Stimulated activated CD8-positive, alpha-beta memory T cell treated with anti-CD3 and anti-CD28 coated beads, Interleukin-4, amount 100 ng/mL, for 48 hours (primary cell): ENCODE data around the gene RNF213.
A peak's percentile ranks its signal among the peaks of the same experiment; 100 is the strongest.

ENCODE experiments used
- DNase-seq: peaks from one replicate; pipeline ENCODE4 v3.0.0-alpha.2; 2020

RNF213 gene

DNA sequence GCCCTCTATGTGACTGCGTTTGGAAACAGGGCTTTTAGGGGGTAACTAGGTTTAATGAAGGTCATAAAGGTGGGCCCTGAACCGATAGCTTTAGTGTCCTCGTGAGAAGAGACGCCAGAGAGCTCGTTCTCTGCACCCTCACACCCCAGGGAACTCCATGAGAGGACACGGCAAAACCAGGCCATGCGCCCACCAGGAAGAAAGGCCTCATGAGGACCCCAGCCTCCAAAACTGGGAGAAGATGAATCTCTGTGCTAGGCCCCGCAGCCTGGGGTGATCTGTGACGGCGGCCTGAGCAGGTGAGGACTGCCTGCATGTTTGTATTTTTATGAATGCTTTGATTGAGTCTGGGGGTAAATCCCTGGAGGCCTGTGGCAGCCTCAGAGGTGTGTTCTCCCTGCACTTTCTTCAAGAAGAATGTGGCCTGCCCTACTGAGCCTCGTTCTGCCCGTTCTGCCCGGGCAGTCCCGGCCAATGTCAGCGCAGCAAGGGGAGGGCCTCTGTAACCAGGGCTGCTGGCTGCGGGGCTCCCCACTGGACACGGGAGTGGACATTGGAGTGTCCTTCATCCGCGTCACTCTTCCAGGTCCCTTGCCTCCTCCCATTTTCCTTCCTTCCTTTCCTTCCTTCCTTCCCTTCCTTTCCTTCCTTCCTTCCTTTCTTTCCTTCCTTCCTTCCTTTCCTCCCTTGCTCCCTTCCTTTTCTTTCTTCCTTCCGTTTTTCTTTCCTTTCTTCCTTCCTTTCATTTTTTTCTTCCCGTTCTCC, 6.8 kb upstream of the RNF213 start:
- no peak for DNase-seq

DNA sequence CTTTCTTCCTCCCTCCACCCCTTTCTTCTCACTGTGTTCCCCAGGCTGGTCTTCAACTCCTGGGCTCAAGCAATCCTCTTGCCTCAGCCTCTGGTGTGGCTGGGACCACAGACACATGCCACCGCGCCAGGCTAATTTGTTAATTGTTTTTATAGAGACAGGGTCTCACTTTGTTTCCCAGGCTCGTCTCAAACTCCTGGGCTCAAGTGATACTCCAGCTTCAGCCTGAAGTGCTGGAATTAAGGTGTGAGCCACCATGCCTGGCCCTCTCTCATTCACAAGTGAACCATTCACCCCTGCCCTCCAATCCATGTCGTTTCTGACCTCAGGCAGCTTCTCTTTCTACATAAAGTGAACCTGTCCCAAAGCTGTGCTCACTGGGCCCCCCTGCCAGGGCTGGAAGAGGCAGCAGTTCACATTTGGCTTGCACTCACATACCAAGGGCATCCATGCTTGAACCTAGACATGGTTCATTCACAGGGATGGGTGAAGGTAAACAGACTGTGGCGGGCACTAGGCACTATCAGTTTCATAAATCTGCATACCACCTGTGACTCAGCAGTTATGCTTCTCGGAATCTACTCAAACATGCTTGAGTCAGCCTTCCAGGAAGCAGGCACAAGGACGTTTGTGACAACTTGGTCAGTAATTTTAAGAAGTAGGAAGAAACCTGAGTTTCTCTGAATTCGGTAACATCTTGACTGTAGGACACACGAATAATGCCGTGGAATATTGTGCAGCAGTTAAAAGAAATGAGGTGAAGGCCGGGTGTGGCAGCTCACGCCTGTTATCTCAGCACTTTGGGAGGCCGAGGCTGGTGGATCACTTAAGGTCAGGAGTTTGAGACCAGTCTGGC, 6.0 kb upstream of the RNF213 start:
- DNase-seq, result peak; percentile 70

GRCh38 chr17:80256034-80256350, 4.7 kb upstream of the RNF213 start:
- DNase-seq, result no peak

- no peak for DNase-seq
Measured at GRCh38 chr17:80257716-80258213, 2.9 kb upstream of the RNF213 start.

- peak; percentile 55 for DNase-seq
Measured at GRCh38 chr17:80258296-80258695, 2.4 kb upstream of the RNF213 start.

GRCh38 chr17:80259457-80260068, 1.1 kb upstream of the RNF213 start:
- DNase-seq, result no peak

GRCh38 chr17:80260069-80260535, 550 bp upstream of the RNF213 start:
- peak; percentile 81 for DNase-seq

GRCh38 chr17:80261159-80261894, 675 bp downstream of the RNF213 start:
- DNase-seq, result peak; percentile 76

- DNase-seq, result no peak
Measured at GRCh38 chr17:80261895-80262279, 1.2 kb downstream of the RNF213 start.

DNA sequence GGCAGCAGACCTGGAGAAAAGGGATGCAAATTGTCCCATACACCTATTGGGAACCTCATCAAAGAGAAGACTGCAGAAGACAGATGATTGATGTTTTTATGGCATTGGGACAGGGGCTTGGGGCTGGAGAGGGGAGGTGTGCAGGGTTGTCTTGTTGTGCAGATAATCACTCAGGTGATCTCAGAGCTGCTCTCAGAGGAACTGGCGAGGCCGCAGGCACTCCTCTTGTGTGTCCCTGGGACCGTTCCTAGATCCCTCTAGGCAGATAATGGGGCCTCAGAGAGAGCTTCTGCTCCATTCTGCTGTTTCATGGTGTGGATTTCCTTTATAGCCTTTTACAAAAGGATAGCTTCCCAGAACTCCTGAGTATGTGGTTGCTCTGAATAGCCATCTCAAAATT, 1.6 kb downstream of the RNF213 start:
- no peak for DNase-seq

DNA sequence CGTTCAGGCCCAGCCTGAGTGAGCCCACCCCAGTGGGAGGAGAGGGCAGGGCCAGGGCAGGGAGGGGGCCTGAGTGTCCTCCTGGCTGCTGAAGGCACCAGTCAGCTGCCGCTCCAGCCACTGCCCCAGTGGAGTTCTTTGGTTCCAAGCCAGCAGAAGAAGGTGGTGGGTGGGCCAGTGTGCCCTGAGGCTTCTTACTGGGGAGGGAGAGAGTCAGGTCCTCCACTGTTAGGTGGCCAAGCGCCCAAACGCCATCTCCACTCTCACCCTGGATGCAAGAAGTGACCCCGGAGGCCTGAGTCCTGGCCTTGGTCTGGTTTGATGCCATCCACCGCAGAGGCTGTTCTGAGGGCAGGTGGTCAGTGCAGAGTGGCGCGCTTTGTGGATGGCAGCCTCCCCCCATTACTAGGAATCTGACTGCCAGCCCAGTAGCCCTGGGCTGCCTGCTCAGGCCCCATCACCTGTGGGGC, 2.2 kb downstream of the RNF213 start:
- DNase-seq, result no peak

GRCh38 chr17:80263253-80264204, 2.9 kb downstream of the RNF213 start:
- peak; percentile 91 for DNase-seq

DNA sequence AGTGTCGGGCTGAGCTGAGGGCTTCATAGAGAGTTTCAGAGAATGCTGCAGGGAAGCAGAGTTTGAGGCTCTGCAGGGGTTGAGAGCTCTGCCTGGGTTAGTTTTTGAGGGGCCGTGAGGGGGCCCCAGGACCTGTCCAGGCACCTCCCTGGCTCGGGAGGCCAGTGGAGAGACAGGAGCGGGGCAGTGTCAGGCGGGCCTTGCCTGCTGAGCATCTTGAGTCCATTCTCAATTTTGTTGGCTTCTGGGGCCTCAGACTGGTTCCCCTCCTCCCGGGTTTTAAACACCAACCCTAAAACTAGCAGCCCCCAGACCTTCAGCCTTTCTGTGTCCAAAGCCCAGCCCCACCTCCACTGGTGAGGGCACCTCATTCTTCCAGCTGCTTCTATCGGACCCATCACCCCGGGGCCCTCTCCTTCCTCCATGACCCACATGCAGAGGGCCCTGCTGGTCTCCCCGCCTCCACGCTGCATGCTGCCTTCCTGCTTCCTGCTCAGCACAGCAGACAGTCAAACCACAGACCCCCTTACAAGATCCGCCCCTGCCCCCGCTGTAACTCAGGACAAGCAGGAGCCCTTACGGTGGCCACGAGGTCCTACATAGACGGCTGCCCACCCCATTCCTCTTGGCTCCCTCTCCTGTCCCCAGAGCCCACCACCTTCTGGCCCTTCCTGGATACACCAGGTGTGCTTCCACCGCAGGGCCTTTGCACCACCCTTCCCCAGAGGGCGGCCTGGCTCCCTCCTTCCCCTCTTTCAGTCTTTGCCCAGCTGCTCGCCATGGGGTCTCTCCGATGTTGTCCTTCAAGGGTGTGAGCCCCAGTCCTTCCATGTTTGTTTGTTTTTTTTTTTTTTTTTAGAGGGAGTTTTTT, 3.8 kb downstream of the RNF213 start:
- DNase-seq, result peak; percentile 79

GRCh38 chr17:80265205-80266068, 4.8 kb downstream of the RNF213 start:
- peak; percentile 80 for DNase-seq

DNA sequence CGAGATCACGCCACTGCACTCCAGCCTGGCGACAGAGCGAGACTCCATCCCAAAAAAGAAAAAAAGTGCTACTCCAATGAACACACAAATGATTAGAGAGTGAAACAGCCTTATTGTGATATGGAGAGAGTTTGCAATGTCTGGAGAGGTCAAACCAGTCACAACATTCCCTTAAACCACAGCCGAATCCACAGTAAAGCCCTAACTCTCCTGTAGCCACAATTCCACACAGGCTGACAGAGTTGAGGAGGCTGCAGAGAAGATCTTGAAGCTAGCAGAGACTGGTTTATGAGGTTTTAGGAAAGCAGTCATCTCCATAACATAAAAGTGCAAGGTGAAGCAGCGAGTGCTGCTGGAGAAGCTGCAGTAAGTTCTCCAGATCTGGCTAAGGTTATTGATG, 6.7 kb downstream of the RNF213 start:
- DNase-seq, result no peak

DNA sequence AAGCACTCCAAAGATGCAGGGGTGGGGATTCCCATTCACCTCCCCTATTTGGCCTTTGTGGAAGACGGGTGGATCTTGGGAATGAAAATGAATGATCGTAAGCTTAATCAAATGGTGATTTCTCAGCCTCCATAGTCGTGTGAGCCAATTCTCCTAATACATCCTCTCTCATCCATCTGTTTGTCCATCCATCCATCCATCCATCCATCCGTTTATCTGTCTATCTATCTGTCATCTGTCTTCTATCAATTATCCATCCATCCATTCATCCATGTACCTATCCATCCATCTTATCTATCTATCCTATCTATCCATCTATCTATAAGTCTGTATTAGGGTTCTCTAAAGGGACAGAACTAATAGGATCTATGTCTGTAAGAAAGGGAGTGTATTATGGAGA, 7.8 kb downstream of the RNF213 start:
- no peak for DNase-seq

- no peak for DNase-seq
Measured at GRCh38 chr17:80269405-80269807, 8.8 kb downstream of the RNF213 start.

DNA sequence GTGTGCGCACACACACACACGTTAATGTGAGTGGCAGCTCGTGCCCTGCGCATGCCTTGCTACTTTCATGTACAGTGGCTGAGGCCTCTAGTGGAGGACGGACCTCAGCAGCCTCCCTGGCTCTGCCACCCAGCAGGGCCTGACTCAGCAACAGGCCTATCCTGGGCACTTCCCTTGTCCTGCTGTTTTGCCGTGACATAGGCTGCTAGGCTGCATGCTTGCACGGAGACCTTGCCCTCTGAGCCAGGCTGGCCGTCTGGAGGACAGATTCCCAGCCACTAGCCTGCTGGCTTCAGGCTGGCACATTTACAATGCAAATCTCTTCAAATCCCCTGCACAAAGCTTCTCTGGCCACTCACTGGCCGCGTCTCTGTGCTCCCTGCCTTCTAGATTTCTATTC, 9.5 kb downstream of the RNF213 start:
- DNase-seq, result no peak

DNA sequence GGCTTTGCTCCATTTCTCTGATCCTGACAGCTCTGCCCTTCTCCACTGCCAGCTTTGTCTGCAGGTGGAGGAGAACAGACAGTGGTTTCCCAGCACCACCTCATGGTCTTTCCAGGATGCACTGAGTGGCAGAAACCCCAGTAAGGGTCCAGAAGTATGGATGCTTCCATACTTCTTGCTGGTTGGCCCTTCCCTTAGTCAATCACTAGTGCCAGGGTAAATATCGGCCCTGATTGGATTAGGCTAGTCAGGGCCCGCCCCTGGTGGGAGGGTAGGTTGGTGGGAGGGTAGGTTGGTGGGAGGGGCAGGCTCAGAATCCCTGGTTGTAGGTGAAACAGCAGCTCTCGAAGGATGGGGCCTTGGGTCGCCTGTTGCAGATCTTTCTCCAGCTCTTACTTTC, 10.2 kb downstream of the RNF213 start:
- peak; percentile 79 for DNase-seq

- DNase-seq, result no peak
Measured at GRCh38 chr17:80272366-80272765, 11.7 kb downstream of the RNF213 start.
